Loucy (cell line): ENCODE measurements around the gene NIN.

Source experiments
- H2AFZ ChIP-seq: fragments of 200-600 bp; sonication (generic); 2 replicates; pipeline ENCODE4 v1.6.0; 2016; ENCODE audit warnings: antibody characterized with exemption, mild to moderate bottlenecking, low read length, moderate library complexity
- H3F3A ChIP-seq: fragments of 200-600 bp; 2 replicates; pipeline ENCODE4 v1.6.0; 2016; ENCODE audit warnings: antibody characterized with exemption, low read depth, mild to moderate bottlenecking
- H3K27me3 ChIP-seq: fragments of 200-600 bp; sonication (generic); 2 replicates; pipeline ENCODE4 v1.6.1; 2014; ENCODE audit warnings: low read length, mild to moderate bottlenecking; ENCODE audit not compliant: insufficient read depth, poor library complexity, severe bottlenecking
- H3K36me3 ChIP-seq: fragments of 200-600 bp; sonication (generic); 2 replicates; pipeline ENCODE4 v1.6.1; 2016; ENCODE audit warnings: low read length; ENCODE audit not compliant: insufficient read depth
- H3K4me1 ChIP-seq: fragments of 200-600 bp; sonication (generic); 2 replicates; pipeline ENCODE4 v1.5.1; 2014; ENCODE audit warnings: low read length, mild to moderate bottlenecking; ENCODE audit not compliant: insufficient read depth, poor library complexity, severe bottlenecking
- H3K4me2 ChIP-seq: fragments of 200-600 bp; sonication (generic); 2 replicates; pipeline ENCODE4 v1.6.0; 2014; ENCODE audit warnings: antibody characterized with exemption, low read length, low read depth, mild to moderate bottlenecking; ENCODE audit not compliant: poor library complexity, severe bottlenecking
- H3K4me3 ChIP-seq: fragments of 200-600 bp; sonication (generic); 2 replicates; pipeline ENCODE4 v1.5.1; 2014; ENCODE audit warnings: low read length, mild to moderate bottlenecking, mixed read lengths; ENCODE audit not compliant: poor library complexity, severe bottlenecking
- H3K79me2 ChIP-seq: fragments of 200-600 bp; sonication (generic); 2 replicates; pipeline ENCODE4 v1.6.1; 2014; ENCODE audit warnings: low read length; ENCODE audit not compliant: insufficient read depth
- H3K9ac ChIP-seq: fragments of 200-600 bp; sonication (generic); 2 replicates; pipeline ENCODE4 v1.6.0; 2014; ENCODE audit warnings: mild to moderate bottlenecking, low read depth, low read length, moderate library complexity; ENCODE audit not compliant: poor library complexity, severe bottlenecking
- H3K9me2 ChIP-seq: fragments of 200-600 bp; sonication (generic); replicated peaks from 2 replicates; pipeline ENCODE4 v1.6.1; 2016; ENCODE audit warnings: low read depth, low read length, mixed read lengths
- H3K9me3 ChIP-seq: fragments of 200-600 bp; sonication (generic); 2 replicates; pipeline ENCODE4 v1.6.1; 2014; ENCODE audit warnings: mild to moderate bottlenecking, antibody characterized with exemption, low read length, low read depth; ENCODE audit not compliant: insufficient read depth
- H4K20me1 ChIP-seq: fragments of 200-600 bp; sonication (generic); 2 replicates; pipeline ENCODE4 v1.6.0; 2014; ENCODE audit warnings: antibody characterized with exemption, low read length, mild to moderate bottlenecking; ENCODE audit not compliant: insufficient read depth, poor library complexity, severe bottlenecking
- CTCF ChIP-seq: fragments of 200-600 bp; sonication (generic); conservative IDR thresholded peaks from 2 replicates; pipeline ENCODE4 v1.5.1; 2014; ENCODE audit warnings: mild to moderate bottlenecking, antibody characterized with exemption, low read length
- EZH2phosphoT487 ChIP-seq: fragments of 200-600 bp; IDR thresholded peaks from 2 replicates; pipeline ENCODE4 v1.6.1; 2018; ENCODE audit warnings: antibody characterized with exemption, mild to moderate bottlenecking, moderate library complexity, borderline replicate concordance

Gene NIN

GRCh38 chr14:50864946-50865345 lies 34.0 kb upstream of the NIN start:
- no peaks in the 10 kb centered on the region for H4K20me1 ChIP-seq
- H3K36me3 ChIP-seq: no peaks in the 10 kb centered on the region
- H2AFZ ChIP-seq: no peak overlapping the region
- H3K79me2 ChIP-seq: no peaks in the 10 kb centered on the region
- peaks cover 48% of the 10 kb centered on the region for H3K4me1 ChIP-seq
- H3K27me3 ChIP-seq: no peaks in the 10 kb centered on the region
- no peaks in the 10 kb centered on the region for H3F3A ChIP-seq
- H3K9ac ChIP-seq: no peak overlapping the region
- TF ChIP-seq CTCF (no peak), EZH2phosphoT487 (no peak)
- H3K4me3 ChIP-seq: no peak overlapping the region
- H3K9me2 ChIP-seq: no peaks in the 10 kb centered on the region
- H3K4me2 ChIP-seq: no peak overlapping the region
- H3K9me3 ChIP-seq: no peaks in the 10 kb centered on the region

GRCh38 chr14:50864237-50864636 lies 33.3 kb upstream of the NIN start:
- Histone ChIP-seq H3F3A (no peaks in the 10 kb centered on the region), H3K4me3 (no peak overlapping the region)

GRCh38 chr14:50862036-50862570 lies 31.1 kb upstream of the NIN start:
- Histone ChIP-seq H3K79me2 (no peaks in the 10 kb centered on the region), H4K20me1 (no peaks in the 10 kb centered on the region)

More at GRCh38 chr14:50864237-50864636, 33.3 kb upstream of the NIN start:
- Histone ChIP-seq H3K27me3 (no peaks in the 10 kb centered on the region), H3K9me2 (no peaks in the 10 kb centered on the region), H3K9ac (no peak overlapping the region), H3K79me2 (no peaks in the 10 kb centered on the region), H4K20me1 (no peaks in the 10 kb centered on the region), H3K4me2 (no peak overlapping the region), H3K36me3 (no peaks in the 10 kb centered on the region), H3K9me3 (no peaks in the 10 kb centered on the region), H2AFZ (no peak overlapping the region), H3K4me1 (peaks cover 49% of the 10 kb centered on the region)
- TF ChIP-seq EZH2phosphoT487: no peak

More at GRCh38 chr14:50862036-50862570, 31.1 kb upstream of the NIN start:
- Histone ChIP-seq H3K9me3 (no peaks in the 10 kb centered on the region), H3K9me2 (no peaks in the 10 kb centered on the region), H3K4me3 (no peak overlapping the region), H3F3A (no peaks in the 10 kb centered on the region), H3K36me3 (no peaks in the 10 kb centered on the region), H3K4me1 (peaks cover 58% of the 10 kb centered on the region), H3K27me3 (no peaks in the 10 kb centered on the region), H2AFZ (peak overlapping the region; percentile 53; the same call in 1 of the 2 replicates), H3K9ac (no peak overlapping the region), H3K4me2 (no peak overlapping the region)
- no peak for TF ChIP-seq CTCF
